ENCODE measurements around the gene GOLM1. TPM values are rescaled to one million over a fixed set of nuclear protein-coding genes. Genes with fewer than 3 reads are reported as not detected.

Gene GOLM1
- total and polyA plus RNA-seq, 9 of the 15 experiments (the other 6 are each of a cell fraction or from before 2014, with no cell fraction given): 0.09 to 0.96 (median 0.40) TPM; not detected in 4

GRCh38 chr9:86064220-86064619 is 35.1 kb downstream of the GOLM1 start:
- intact Hi-C loops (cut with micrococcal nuclease): no loop called here
- no TSS peak for BruUV-seq (replicated peaks)
- H3K9me3 ChIP-seq (replicated peaks; ENCODE audit: control insufficient read depth, insufficient read depth, low read depth, low read length): no peaks in the 10 kb centered on the region

GRCh38 chr9:86062845-86063693 is 36.3 kb downstream of the GOLM1 start:
- ChIA-PET CTCF (ENCODE audit: low intra/inter-chr PET ratio) (no interaction called here), POLR2A (no interaction called here)
- BruUV-seq (replicated peaks): no TSS peak
- intact Hi-C loops (cut with micrococcal nuclease): no loop called here
- peaks cover 17 to 53% of the 10 kb centered on the region in 2 experiments for H3K27me3 ChIP-seq (ENCODE audit: control insufficient read depth in 2 of 2, insufficient read depth in 2 of 2, low read length in 2 of 2)
- no peaks in the 10 kb centered on the region for H3K36me3 ChIP-seq (ENCODE audit: control insufficient read depth, insufficient read depth, low read length)
- H3K9me1 ChIP-seq (ENCODE audit: control insufficient read depth, insufficient read depth, low read length): no peaks in the 10 kb centered on the region
- no peak overlapping the region for H3K4me3 ChIP-seq
- 0% methylated on average over 11 of the region's 16 CpGs for WGBS (ENCODE audit: insufficient coverage, low coverage, missing lambda C conversion rate)
- H3K27ac ChIP-seq (ENCODE audit: extremely low read depth, low read depth, low read length): no peak overlapping the region
- no peak for FAIRE-seq
- ATAC-seq: no peak
- H3K9me3 ChIP-seq (replicated peaks; ENCODE audit: control insufficient read depth, insufficient read depth, low read depth, low read length): no peaks in the 10 kb centered on the region
- in situ Hi-C loops (cut with MboI): no loop called here
- no peak overlapping the region for H3K4me2 ChIP-seq (ENCODE audit: insufficient read depth, low read length)
- H4K20me1 ChIP-seq (replicated peaks; ENCODE audit: control insufficient read depth, insufficient read depth, low read length): no peaks in the 10 kb centered on the region
- no peak overlapping the region for H3K9ac ChIP-seq (ENCODE audit: insufficient read depth in 1 of 2, low read depth in 2 of 2, low read length in 2 of 2)
- no peaks in the 10 kb centered on the region for H3K4me1 ChIP-seq (replicated peaks in 1 of 2; ENCODE audit: control insufficient read depth in 2 of 2, insufficient read depth in 2 of 2, low read length in 2 of 2)
- no peak for DNase-seq (ENCODE audit: extremely low read depth in 1 of 4, low spot score in 3 of 4)
- no peak overlapping the region for H2AFZ ChIP-seq (ENCODE audit: low read depth, low read length)
- no peaks in the 10 kb centered on the region for H3K79me2 ChIP-seq (ENCODE audit: control insufficient read depth, insufficient read depth, low read length)
- no peak for TF ChIP-seq U2AF1 (optimal IDR thresholded peaks at IDR 0.05; ENCODE audit: low read depth, low read length)
- TF ChIP-seq ARID4B (CRISPR knock-in tag; IDR thresholded peaks at IDR 0.05): no peak
- no peak for TF ChIP-seq NR4A1 (CRISPR knock-in tag; IDR thresholded peaks at IDR 0.05)
- no peak for TF ChIP-seq NR4A1 (tag; IDR thresholded peaks at IDR 0.05)
- TF ChIP-seq STAT5B (CRISPR knock-in tag; IDR thresholded peaks at IDR 0.05): no peak
- TF ChIP-seq ZNF239 (CRISPR knock-in tag; IDR thresholded peaks at IDR 0.05): no peak
- TF ChIP-seq WHSC1 (IDR thresholded peaks at IDR 0.05; ENCODE audit: low read length): no peak
- TF ChIP-seq GTF2B (IDR thresholded peaks at IDR 0.05; ENCODE audit: extremely low read depth, insufficient read length): no peak
- no peak for TF ChIP-seq KHSRP (IDR thresholded peaks at IDR 0.05)
- no peak for TF ChIP-seq ZFP36 (IDR thresholded peaks at IDR 0.05; ENCODE audit: low read depth, low read length, partially characterized antibody)

More at GRCh38 chr9:86064220-86064619, 35.1 kb downstream of the GOLM1 start:
- no peaks in the 10 kb centered on the region for H3K79me2 ChIP-seq (ENCODE audit: control insufficient read depth, insufficient read depth, low read length)
- ATAC-seq (no peak), FAIRE-seq (no peak), DNase-seq (ENCODE audit: extremely low read depth in 1 of 4, low spot score in 3 of 4) (no peak)
- H4K20me1 ChIP-seq (replicated peaks; ENCODE audit: control insufficient read depth, insufficient read depth, low read length): no peaks in the 10 kb centered on the region
- H3K27ac ChIP-seq (ENCODE audit: extremely low read depth, low read depth, low read length): no peak overlapping the region
- WGBS (ENCODE audit: insufficient coverage, low coverage, missing lambda C conversion rate): 0% methylated on average over 2 of the region's 2 CpGs
- POLR2A ChIA-PET: no interaction called here
- no peak overlapping the region for H3K4me2 ChIP-seq (ENCODE audit: insufficient read depth, low read length)
- H3K9me1 ChIP-seq (ENCODE audit: control insufficient read depth, insufficient read depth, low read length): no peaks in the 10 kb centered on the region
- peaks cover 18 to 58% of the 10 kb centered on the region in 2 experiments for H3K27me3 ChIP-seq (ENCODE audit: control insufficient read depth in 2 of 2, insufficient read depth in 2 of 2, low read length in 2 of 2)
- no peaks in the 10 kb centered on the region for H3K36me3 ChIP-seq (ENCODE audit: control insufficient read depth, insufficient read depth, low read length)
- CTCF ChIA-PET (ENCODE audit: low intra/inter-chr PET ratio): no interaction called here
- H3K4me1 ChIP-seq (replicated peaks in 1 of 2; ENCODE audit: control insufficient read depth in 2 of 2, insufficient read depth in 2 of 2, low read length in 2 of 2): no peaks in the 10 kb centered on the region
- TF ChIP-seq SREBF2 (CRISPR knock-in tag; IDR thresholded peaks at IDR 0.05) (no peak), NFIC (IDR thresholded peaks at IDR 0.05) (peak; percentile 28; the same call in 1 of the 2 replicates)
- no peak overlapping the region for H2AFZ ChIP-seq (ENCODE audit: low read depth, low read length)
- no peak overlapping the region for H3K9ac ChIP-seq (ENCODE audit: insufficient read depth in 1 of 2, low read depth in 2 of 2, low read length in 2 of 2)
- in situ Hi-C loops (cut with MboI): no loop called here
- H3K4me3 ChIP-seq: no peak overlapping the region

Measured in K562 (cell line).